Right lobe of liver (tissue), 6 donors: ENCODE results near the gene MYRFL. TPM values are rescaled to one million over a fixed set of nuclear protein-coding genes. Genes with fewer than 3 reads are reported as not detected.

ENCODE experiments used
- ATAC-seq, 4 donors: fragments of 200-7000 bp; cut with Tn5 transposase; one replicate each; pipeline ENCODE4 v1.9.1; 2020; ENCODE audit warnings: mild to moderate bottlenecking in 4 of 4, moderate library complexity in 4 of 4
- DNase-seq, 3 donors: peaks; one replicate each; pipeline ENCODE4 v3.0.0-alpha.2; 2020
- H3K27ac ChIP-seq, 3 donors: fragments of 200-600 bp; one replicate each; pipeline ENCODE4 v1.8.0; 2022
- H3K27me3 ChIP-seq, 2 donors: fragments of 200-600 bp; one replicate each; pipeline ENCODE4 v1.8.0; 2022
- H3K36me3 ChIP-seq, 4 donors: fragments of 200-600 bp; sonication (generic) in 1 of 4; one replicate each; pipeline versions ENCODE4 v1.5.1 to v1.8.0; 2017 to 2022; ENCODE audit warnings: control low read depth in 1 of 4
- H3K4me1 ChIP-seq, 4 donors: fragments of 200-600 bp; sonication (generic) in 1 of 4; one replicate each; pipeline versions ENCODE4 v1.5.1 to v1.8.0; 2017 to 2022; ENCODE audit warnings: control low read depth in 1 of 4
- H3K4me3 ChIP-seq, 3 donors: fragments of 200-600 bp; one replicate each; pipeline ENCODE4 v1.8.0; 2022
- H3K9me3 ChIP-seq, 4 donors: fragments of 200-600 bp; sonication (generic) in 1 of 4; one replicate each; pipeline versions ENCODE4 v1.5.1 to v1.8.0; 2017 to 2022; ENCODE audit warnings: control low read depth in 1 of 4
- CTCF ChIP-seq, 4 donors: fragments of 200-600 bp in 3 of 4; fragments of 450-650 bp in 1 of 4; IDR thresholded peaks; one replicate each; pipeline versions ENCODE4 v1.5.1 to v1.8.0; 2016 to 2022; ENCODE audit warnings: antibody characterized with exemption in 4 of 4, mild to moderate bottlenecking in 2 of 4
- POLR2A ChIP-seq: fragments of 450-650 bp; IDR thresholded peaks from one replicate; pipeline ENCODE4 v1.6.1; 2017; ENCODE audit warnings: antibody characterized with exemption, mild to moderate bottlenecking
- WGBS: methylation state at CpG from one replicate; pipeline ENCODE4 v1.1.6; 2018; ENCODE audit warnings: low coverage, low lambda C conversion rate; ENCODE audit not compliant: insufficient coverage; ENCODE audit errors: missing lambda C conversion rate; 5-methylcytosine and 5-hydroxymethylcytosine counted together
- intact Hi-C, 2 donors: fragments of 100-400 bp; cut with DNase I; formaldehyde crosslinking; loops; one replicate each; pipeline versions ENCODE4 v1.11.2 to v1.14.1; 2022
- total RNA-seq, 6 experiments: library from RNA; depleted of rRNA in 2 of 6; stranded (reverse); fragments of >200 nt in 2 of 6; fragmentation: NEBNext Ultra II Directional in 3 of 6; extraction: Animal tissue kit (Norgen Biotek cat#: 25700) in 3 of 6; gene quantifications; one replicate each; pipeline versions ENCODE4 v1.1.0 to v1.2.4, GENCODE V29; 2016 to 2023
- donor health status: DM: no; HTN: yes; CAD: no.
- donor health status: DM: no; HTN: no; CAD: no.
- donor health status: DM: no; HTN: no; CAD: no.
- donor health status: DM: no; HTN: yes; CAD: no.
- donor health status: DM: no; HTN: yes; CAD: no.

Gene MYRFL
- total RNA-seq, 6 experiments from 2014 or later, result 0.11 to 0.21 (median 0.17) TPM; not detected in 2

- Histone ChIP-seq H3K36me3 (no peaks in the 10 kb centered on the region), H3K27ac (no peak overlapping the region), H3K4me1 (no peaks in the 10 kb centered on the region), H3K27me3 (no peaks in the 10 kb centered on the region), H3K9me3 (no peaks in the 10 kb centered on the region), H3K4me3 (no peak overlapping the region)
- 77% methylated on average over 4 of the region's 4 CpGs for WGBS
- ATAC-seq (no peak), DNase-seq (no peak)
- no peak for TF ChIP-seq CTCF (IDR thresholded peaks at IDR 0.05)
- TF ChIP-seq POLR2A, result no peak
- intact Hi-C loops, result no loop called here
Measured at GRCh38 chr12:69810870-69811498, 14.0 kb upstream of the MYRFL start.

- DNase-seq (no peak), ATAC-seq (no peak)
- intact Hi-C loops, result no loop called here
- Histone ChIP-seq H3K27ac (no peak overlapping the region), H3K36me3 (no peaks in the 10 kb centered on the region), H3K4me1 (peaks cover 0 to 11% (median 2%) of the 10 kb centered on the region in 4 donors), H3K4me3 (no peak overlapping the region), H3K27me3 (no peaks in the 10 kb centered on the region), H3K9me3 (no peaks in the 10 kb centered on the region)
- WGBS, result 90% methylated on average over 3 of the region's 3 CpGs
- no peak for TF ChIP-seq POLR2A
- TF ChIP-seq CTCF (IDR thresholded peaks at IDR 0.05), result no peak
Measured at GRCh38 chr12:69816082-69816481, 8.9 kb upstream of the MYRFL start.

GRCh38 chr12:69821032-69821455, 4.0 kb upstream of the MYRFL start:
- Histone ChIP-seq H3K4me3 (no peak overlapping the region), H3K4me1 (peaks cover 0 to 11% (median 4%) of the 10 kb centered on the region in 4 donors), H3K27me3 (no peaks in the 10 kb centered on the region), H3K27ac (no peak overlapping the region), H3K9me3 (no peaks in the 10 kb centered on the region), H3K36me3 (no peaks in the 10 kb centered on the region)
- TF ChIP-seq POLR2A (no peak), CTCF (IDR thresholded peaks at IDR 0.05) (no peak)
- ATAC-seq, result no peak
- intact Hi-C loops, result no loop called here
- DNase-seq, result no peak
- WGBS, result 41% methylated on average over 4 of the region's 6 CpGs

- intact Hi-C loops, result no loop called here
- TF ChIP-seq CTCF (IDR thresholded peaks at IDR 0.05), result no peak
- TF ChIP-seq POLR2A, result no peak
- Histone ChIP-seq H3K4me3 (no peak overlapping the region), H3K4me1 (peaks cover 0 to 11% (median 4%) of the 10 kb centered on the region in 4 donors), H3K27me3 (no peaks in the 10 kb centered on the region), H3K9me3 (no peaks in the 10 kb centered on the region), H3K27ac (no peak overlapping the region), H3K36me3 (no peaks in the 10 kb centered on the region)
- 39% methylated on average over 8 of the region's 8 CpGs for WGBS
- ATAC-seq, result peak in 3 of 4 donors; percentile 26 to 57 (median 55)
- DNase-seq, result no peak
Measured at GRCh38 chr12:69821456-69822159, 3.4 kb upstream of the MYRFL start.
